PFSK-1 (cell line): ENCODE data around the gene AFF2.

Experiments
- POLR2AphosphoS5 ChIP-seq: IDR thresholded peaks from 2 replicates; pipeline ENCODE4 v1.6.1; 2012; ENCODE audit warnings: low read depth, mild to moderate bottlenecking, control low read depth, low read length, moderate library complexity
- REST ChIP-seq, 2 experiments: IDR thresholded peaks; 2 replicates each; pipeline versions ENCODE4 v1.6.1 to v1.8.0; 2011 to 2012; ENCODE audit warnings: low read depth in 2 of 2, low read length in 2 of 2, control low read depth in 1 of 2, inconsistent platforms in 1 of 2, mild to moderate bottlenecking in 1 of 2, moderate library complexity in 1 of 2; ENCODE audit not compliant: insufficient read depth in 1 of 2
- SIN3A ChIP-seq: IDR thresholded peaks from 2 replicates; pipeline ENCODE4 v1.6.1; 2012; ENCODE audit warnings: mild to moderate bottlenecking, low read length, moderate library complexity, borderline replicate concordance; ENCODE audit not compliant: insufficient read depth
- TAF1 ChIP-seq: IDR thresholded peaks from 2 replicates; pipeline ENCODE4 v1.6.1; 2012; ENCODE audit warnings: low read length, control low read depth, borderline replicate concordance; ENCODE audit not compliant: insufficient read depth

DNA sequence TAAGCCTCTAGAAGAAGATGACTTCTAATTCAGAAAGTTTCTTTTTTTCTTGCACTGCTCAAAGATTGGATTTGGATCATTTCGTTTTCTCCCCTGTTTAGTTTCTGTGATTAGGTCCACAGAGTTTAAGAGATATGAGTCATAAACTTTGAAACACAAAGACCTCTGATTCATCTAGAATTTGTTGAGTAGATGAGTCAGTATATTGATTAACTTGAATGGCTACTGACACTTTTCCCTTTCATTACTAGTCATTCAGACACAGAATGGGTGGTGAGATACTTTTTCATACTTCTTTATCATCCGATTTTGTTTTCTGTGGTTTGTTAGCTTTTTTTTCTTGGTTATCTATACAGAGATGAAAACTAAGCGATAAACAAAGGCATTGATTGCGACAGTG is 34.1 kb upstream of the AFF2 start:
- no peak for TF ChIP-seq POLR2AphosphoS5
- TF ChIP-seq REST (IDR thresholded peaks at IDR 0.05; ENCODE audit: insufficient read depth in 1 of 2, low read depth in 2 of 2, low read length in 2 of 2) = no peak
- TF ChIP-seq TAF1 = no peak
- TF ChIP-seq SIN3A = no peak
